IMR-90 (cell line): ENCODE data around the gene SKAP1. TPM values are rescaled to one million over a fixed set of nuclear protein-coding genes. Genes with fewer than 3 reads are reported as not detected.

ENCODE experiments used
- ATAC-seq: fragments of 200-7000 bp; cut with Tn5 transposase; 2 replicates; pipeline ENCODE4 v1.9.1; 2020; ENCODE audit warnings: low read depth, mild to moderate bottlenecking, moderate library complexity
- BruUV-seq: library from RNA; stranded (reverse); fragments of 400-500 nt; replicated peaks from 2 replicates; lab custom pipeline; 2021; lab: Mats Ljungman, UMichigan
- CTCF ChIA-PET: fragments of 300-600 bp; formaldehyde crosslinking; extraction: SDS; loops from one replicate; lab custom pipeline; 2021; ENCODE audit warnings: antibody characterized with exemption; lab: Yijun Ruan, JAX
- POLR2A ChIA-PET: fragments of 300-600 bp; sonication (Branson Sonifier 250); formaldehyde crosslinking; loops from one replicate; lab custom pipeline; 2022; ENCODE audit warnings: antibody characterized with exemption; ENCODE audit not compliant: unreplicated experiment; lab: Charles Lee
- DNase-seq: peaks from one replicate; pipeline ENCODE4 v3.0.0; 2013
- H2AFZ ChIP-seq: replicated peaks from 2 replicates; pipeline ENCODE3; 2013; ENCODE audit warnings: low read length, mild to moderate bottlenecking; ENCODE audit not compliant: poor library complexity
- H2AK5ac ChIP-seq: 2 replicates; pipeline ENCODE4 v1.6.1; 2013; ENCODE audit warnings: low read depth, low read length, inconsistent platforms
- H2AK9ac ChIP-seq: replicated peaks from 2 replicates; pipeline ENCODE3; 2013; ENCODE audit warnings: mild to moderate bottlenecking, low read depth, low read length, moderate library complexity; ENCODE audit not compliant: poor library complexity
- H2BK120ac ChIP-seq: 2 replicates; pipeline ENCODE4 v1.6.1; 2013; ENCODE audit warnings: low read depth, low read length, inconsistent platforms
- H2BK15ac ChIP-seq: 3 replicates; pipeline ENCODE4 v1.6.1; 2013; ENCODE audit warnings: low read depth, low read length, inconsistent platforms
- H2BK20ac ChIP-seq: 2 replicates; pipeline ENCODE4 v1.6.1; 2013; ENCODE audit warnings: low read depth, mild to moderate bottlenecking, inconsistent platforms, low read length, moderate library complexity
- H2BK5ac ChIP-seq: 2 replicates; pipeline ENCODE4 v1.6.1; 2013; ENCODE audit warnings: mild to moderate bottlenecking, low read depth, low read length, inconsistent platforms; ENCODE audit not compliant: poor library complexity, severe bottlenecking
- H3K14ac ChIP-seq: replicated peaks from 2 replicates; pipeline ENCODE4 v1.6.1; 2013; ENCODE audit warnings: low read depth, low read length, inconsistent platforms
- H3K18ac ChIP-seq: 2 replicates; pipeline ENCODE4 v1.6.1; 2013; ENCODE audit warnings: low read depth, low read length, control low read depth
- H3K23ac ChIP-seq: 2 replicates; pipeline ENCODE4 v1.6.1; 2013; ENCODE audit warnings: low read depth, low read length, inconsistent platforms
- H3K27ac ChIP-seq: 2 replicates; pipeline ENCODE4 v1.5.1; 2013; ENCODE audit warnings: mild to moderate bottlenecking, control low read depth, low read length; ENCODE audit not compliant: insufficient read depth
- H3K27me3 ChIP-seq: 2 replicates; pipeline ENCODE4 v1.6.1; 2013; ENCODE audit warnings: low read length; ENCODE audit not compliant: control insufficient read depth, insufficient read depth
- H3K36me3 ChIP-seq: 2 replicates; pipeline ENCODE4 v1.6.1; 2013; ENCODE audit warnings: low read length, mixed read lengths; ENCODE audit not compliant: control insufficient read depth, insufficient read depth
- H3K4ac ChIP-seq: 2 replicates; pipeline ENCODE4 v1.6.1; 2013; ENCODE audit warnings: low read depth, low read length, inconsistent platforms
- H3K4me1 ChIP-seq: 2 replicates; pipeline ENCODE4 v1.6.1; 2013; ENCODE audit warnings: low read length, mixed read lengths; ENCODE audit not compliant: control insufficient read depth, insufficient read depth
- H3K4me2 ChIP-seq: 2 replicates; pipeline ENCODE4 v1.6.1; 2013; ENCODE audit warnings: low read depth, mild to moderate bottlenecking, control low read depth, low read length, moderate library complexity
- H3K4me3 ChIP-seq: 2 replicates; pipeline ENCODE4 v1.5.1; 2013; ENCODE audit warnings: low read depth, mild to moderate bottlenecking, control low read depth, low read length, moderate library complexity; ENCODE audit not compliant: insufficient read depth
- H3K56ac ChIP-seq: 2 replicates; pipeline ENCODE4 v1.6.1; 2013; ENCODE audit warnings: low read length, inconsistent platforms; ENCODE audit not compliant: insufficient read depth; ENCODE audit errors: extremely low read depth
- H3K79me1 ChIP-seq, 2 experiments: 2 replicates each; pipeline ENCODE4 v1.6.1; 2013; ENCODE audit warnings: low read length in 2 of 2, inconsistent platforms in 1 of 2, low read depth in 1 of 2
- H3K9ac ChIP-seq: 2 replicates; pipeline ENCODE4 v1.6.1; 2013; ENCODE audit warnings: low read depth, low read length, control low read depth
- H3K9me1 ChIP-seq: 2 replicates; pipeline ENCODE4 v1.6.1; 2013; ENCODE audit warnings: low read length, inconsistent platforms; ENCODE audit not compliant: insufficient read depth
- H3K9me3 ChIP-seq: 2 replicates; pipeline ENCODE4 v1.6.1; 2013; ENCODE audit warnings: low read length; ENCODE audit not compliant: control insufficient read depth, insufficient read depth
- H4K20me1 ChIP-seq: 2 replicates; pipeline ENCODE4 v1.6.1; 2013; ENCODE audit warnings: low read length, inconsistent platforms; ENCODE audit not compliant: insufficient read depth
- H4K5ac ChIP-seq: 2 replicates; pipeline ENCODE4 v1.6.1; 2013; ENCODE audit warnings: mild to moderate bottlenecking, low read depth, low read length, control low read depth
- H4K8ac ChIP-seq, 2 experiments: 2 replicates each; pipeline ENCODE4 v1.6.1; 2013; ENCODE audit warnings: low read depth in 2 of 2, low read length in 2 of 2, control low read depth in 1 of 2, inconsistent platforms in 1 of 2
- H4K91ac ChIP-seq: 2 replicates; pipeline ENCODE4 v1.6.1; 2013; ENCODE audit warnings: low read depth, low read length, inconsistent platforms; ENCODE audit not compliant: insufficient read depth
- BHLHE40 ChIP-seq: fragments of 150-350 bp; IDR thresholded peaks from 2 replicates; pipeline ENCODE4 v1.6.1; 2016; ENCODE audit warnings: mild to moderate bottlenecking, low read depth, low read length
- CEBPB ChIP-seq: IDR thresholded peaks from 2 replicates; pipeline ENCODE4 v1.6.1; 2012; ENCODE audit warnings: low read depth, low read length, improper control_type of control experiment
- CHD1 ChIP-seq: IDR thresholded peaks from 2 replicates; pipeline ENCODE4 v1.6.1; 2012; ENCODE audit warnings: low read depth, low read length, improper control_type of control experiment
- ELK1 ChIP-seq: fragments of 150-350 bp; IDR thresholded peaks from 2 replicates; pipeline ENCODE4 v1.6.1; 2016; ENCODE audit warnings: low read depth, mild to moderate bottlenecking, low read length, moderate library complexity, borderline replicate concordance
- MXI1 ChIP-seq: IDR thresholded peaks from 2 replicates; pipeline ENCODE4 v1.6.1; 2012; ENCODE audit warnings: low read depth, mild to moderate bottlenecking, low read length, moderate library complexity, borderline replicate concordance
- NFE2L2 ChIP-seq: fragments of 150-350 bp; IDR thresholded peaks from 2 replicates; pipeline ENCODE4 v1.6.1; 2016; ENCODE audit warnings: low read depth, mild to moderate bottlenecking, low read length
- POLR2A ChIP-seq: IDR thresholded peaks from 2 replicates; pipeline ENCODE4 v1.6.1; 2012; ENCODE audit warnings: mild to moderate bottlenecking, low read depth, low read length
- SMC3 ChIP-seq: fragments of 150-350 bp; IDR thresholded peaks from 2 replicates; pipeline ENCODE4 v1.6.1; 2016; ENCODE audit warnings: low read depth, mild to moderate bottlenecking, antibody characterized with exemption, low read length, moderate library complexity
- USF2 ChIP-seq: fragments of 150-350 bp; IDR thresholded peaks from 2 replicates; pipeline ENCODE4 v1.6.1; 2017; ENCODE audit warnings: mild to moderate bottlenecking, antibody characterized with exemption, low read length, low read depth
- WGBS, 2 experiments: methylation state at CpG; one replicate each; pipeline versions ENCODE4 v1.1.5 to v1.1.7; 2013; ENCODE audit warnings: missing lambda C conversion rate in 2 of 2; ENCODE audit not compliant: insufficient read length in 1 of 2; ENCODE audit errors: extremely low coverage in 2 of 2; 5-methylcytosine and 5-hydroxymethylcytosine counted together
- dilution Hi-C: fragments of 300-500 bp; cut with HindIII; formaldehyde crosslinking; loops from one replicate; pipeline ENCODE4 v1.14.3; 2018; ENCODE audit warnings: low sequenced_read_pairs; ENCODE audit not compliant: unreplicated experiment
- in situ Hi-C: fragments of 300-500 bp; cut with MboI; formaldehyde crosslinking; loops from 3 replicates; pipeline ENCODE4 v1.14.3; 2019; ENCODE audit warnings: low sequenced_read_pairs, inconsistent platforms, mixed read lengths
- intact Hi-C: fragments of 100-400 bp; cut with micrococcal nuclease; formaldehyde crosslinking; loops from 2 replicates; pipeline ENCODE4 v1.10.0; 2022
- polyA plus RNA-seq, 3 experiments: library from polyadenylated mRNA; depleted of rRNA; stranded (reverse); fragments of >200 nt; gene quantifications; 2 replicates each; pipeline ENCODE4 v1.2.3, GENCODE V29; 2012; ENCODE audit warnings: low replicate concordance in 1 of 3
- total RNA-seq: library from RNA; depleted of rRNA; stranded (reverse); fragments of >200 nt; gene quantifications from 2 replicates; pipeline ENCODE4 v1.2.3, GENCODE V29; 2012
- TF ChIP-seq, protein P1 (sequence below): conservative IDR thresholded peaks from 2 replicates; pipeline ENCODE4 v1.5.1; 2012; ENCODE audit warnings: mild to moderate bottlenecking, low read depth, low read length, improper control_type of control experiment

Gene SKAP1
- total and polyA plus RNA-seq, 2 of the 4 experiments (the other 2 are of a cell fraction): not detected

DNA sequence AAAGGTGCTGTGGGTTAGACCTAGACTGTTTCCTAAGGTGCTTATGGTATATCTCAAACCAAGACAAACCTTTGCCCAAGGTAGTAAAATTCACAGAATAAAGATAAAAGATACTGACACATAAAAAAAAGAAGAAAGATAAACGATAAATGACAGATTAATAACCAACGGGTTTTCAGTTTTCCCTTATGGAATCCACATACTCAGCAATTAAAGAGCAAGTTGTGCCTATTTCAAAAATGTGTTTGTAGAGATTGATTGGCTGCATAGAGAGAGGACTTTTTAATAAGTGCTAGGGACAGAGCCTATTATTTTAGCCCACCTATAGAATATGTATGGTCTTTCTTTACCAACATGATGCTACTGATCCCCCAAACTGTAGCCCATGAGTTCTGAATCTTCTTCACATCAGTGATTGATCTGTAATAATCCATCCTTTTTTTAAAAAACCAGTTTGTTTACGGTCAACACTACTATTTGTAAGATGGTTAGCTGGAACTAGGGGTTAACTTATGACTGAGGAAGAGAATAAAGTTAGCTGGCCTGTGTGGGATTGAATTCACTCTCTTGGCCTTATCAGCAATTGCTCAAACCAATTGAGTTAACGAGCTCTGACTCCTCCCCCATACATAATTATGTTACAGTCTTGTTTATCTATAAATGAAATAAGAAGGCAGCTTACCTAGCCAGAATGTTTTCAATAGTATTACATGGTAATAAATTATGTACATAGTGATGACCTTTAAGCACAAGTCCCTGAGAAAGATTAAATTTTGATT is 268.7 kb downstream of the SKAP1 start:
- POLR2A ChIA-PET: no interaction called here
- Histone ChIP-seq H3K4me3 (no peak overlapping the region), H3K4me2 (no peak overlapping the region), H3K79me1 (no peaks in the 10 kb centered on the region), H3K18ac (no peak overlapping the region), H3K9ac (no peak overlapping the region), H3K27me3 (peaks cover 50% of the 10 kb centered on the region), H3K4ac (no peak overlapping the region), H2BK20ac (no peak overlapping the region), H2AK5ac (no peak overlapping the region), H2BK120ac (no peak overlapping the region), H2BK5ac (no peak overlapping the region), H2AFZ (no peak overlapping the region), H3K36me3 (no peaks in the 10 kb centered on the region), H4K8ac (no peak overlapping the region), H4K20me1 (no peaks in the 10 kb centered on the region), H4K5ac (no peak overlapping the region), H2AK9ac (no peak overlapping the region), H3K27ac (no peak overlapping the region), H3K23ac (no peak overlapping the region), H4K91ac (no peak overlapping the region), H3K56ac (no peak overlapping the region), H3K9me1 (no peaks in the 10 kb centered on the region), H3K14ac (no peak overlapping the region), H3K9me3 (no peaks in the 10 kb centered on the region), H2BK15ac (no peak overlapping the region), H3K4me1 (no peaks in the 10 kb centered on the region)
- BruUV-seq: no TSS peak
- intact Hi-C loops: no loop called here
- TF ChIP-seq POLR2A (no peak), NFE2L2 (no peak), CEBPB (no peak), SMC3 (no peak), BHLHE40 (no peak), MXI1 (no peak), USF2 (no peak), CHD1 (no peak), ELK1 (no peak)
- TF ChIP-seq, protein P1, sequence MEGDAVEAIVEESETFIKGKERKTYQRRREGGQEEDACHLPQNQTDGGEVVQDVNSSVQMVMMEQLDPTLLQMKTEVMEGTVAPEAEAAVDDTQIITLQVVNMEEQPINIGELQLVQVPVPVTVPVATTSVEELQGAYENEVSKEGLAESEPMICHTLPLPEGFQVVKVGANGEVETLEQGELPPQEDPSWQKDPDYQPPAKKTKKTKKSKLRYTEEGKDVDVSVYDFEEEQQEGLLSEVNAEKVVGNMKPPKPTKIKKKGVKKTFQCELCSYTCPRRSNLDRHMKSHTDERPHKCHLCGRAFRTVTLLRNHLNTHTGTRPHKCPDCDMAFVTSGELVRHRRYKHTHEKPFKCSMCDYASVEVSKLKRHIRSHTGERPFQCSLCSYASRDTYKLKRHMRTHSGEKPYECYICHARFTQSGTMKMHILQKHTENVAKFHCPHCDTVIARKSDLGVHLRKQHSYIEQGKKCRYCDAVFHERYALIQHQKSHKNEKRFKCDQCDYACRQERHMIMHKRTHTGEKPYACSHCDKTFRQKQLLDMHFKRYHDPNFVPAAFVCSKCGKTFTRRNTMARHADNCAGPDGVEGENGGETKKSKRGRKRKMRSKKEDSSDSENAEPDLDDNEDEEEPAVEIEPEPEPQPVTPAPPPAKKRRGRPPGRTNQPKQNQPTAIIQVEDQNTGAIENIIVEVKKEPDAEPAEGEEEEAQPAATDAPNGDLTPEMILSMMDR: no peak
- DNase-seq (no peak), ATAC-seq (no peak)
- dilution Hi-C loops: no loop called here
- CTCF ChIA-PET: no interaction called here
- no CpG with 5 or more reads among the region's 4 CpGs for WGBS, 2 experiments
- in situ Hi-C loops: loop anchor here (10.0 kb wide), 1 partner anchor 463 kb away; the partner anchor contains the start of gene HOXB9
